SU-DHL-6 (cell line): Measurements from ENCODE around the gene ULK1.
"Not testable (repeated sequence)": the region's sequence is repeated elsewhere in the genome, so short reads cannot be mapped to it uniquely, and the experiment has no call there.

Source experiments
- EZH2phosphoT487 ChIP-seq: fragments of 200-600 bp; sonication (generic), shearing (Covaris generic); conservative IDR thresholded peaks from 2 replicates; pipeline ENCODE4 v1.6.1; 2018; ENCODE audit warnings: mild to moderate bottlenecking, antibody characterized with exemption, low read length, moderate library complexity, mixed read lengths
- TF ChIP-seq, protein P1 (sequence below): fragments of 200-600 bp; sonication (generic); IDR thresholded peaks from one replicate; pipeline ENCODE4 v1.5.1; 2017; ENCODE audit warnings: antibody characterized with exemption, mild to moderate bottlenecking, low read length, moderate library complexity; ENCODE audit not compliant: insufficient read depth, poor library complexity, severe bottlenecking

- TF ChIP-seq, protein P1, sequence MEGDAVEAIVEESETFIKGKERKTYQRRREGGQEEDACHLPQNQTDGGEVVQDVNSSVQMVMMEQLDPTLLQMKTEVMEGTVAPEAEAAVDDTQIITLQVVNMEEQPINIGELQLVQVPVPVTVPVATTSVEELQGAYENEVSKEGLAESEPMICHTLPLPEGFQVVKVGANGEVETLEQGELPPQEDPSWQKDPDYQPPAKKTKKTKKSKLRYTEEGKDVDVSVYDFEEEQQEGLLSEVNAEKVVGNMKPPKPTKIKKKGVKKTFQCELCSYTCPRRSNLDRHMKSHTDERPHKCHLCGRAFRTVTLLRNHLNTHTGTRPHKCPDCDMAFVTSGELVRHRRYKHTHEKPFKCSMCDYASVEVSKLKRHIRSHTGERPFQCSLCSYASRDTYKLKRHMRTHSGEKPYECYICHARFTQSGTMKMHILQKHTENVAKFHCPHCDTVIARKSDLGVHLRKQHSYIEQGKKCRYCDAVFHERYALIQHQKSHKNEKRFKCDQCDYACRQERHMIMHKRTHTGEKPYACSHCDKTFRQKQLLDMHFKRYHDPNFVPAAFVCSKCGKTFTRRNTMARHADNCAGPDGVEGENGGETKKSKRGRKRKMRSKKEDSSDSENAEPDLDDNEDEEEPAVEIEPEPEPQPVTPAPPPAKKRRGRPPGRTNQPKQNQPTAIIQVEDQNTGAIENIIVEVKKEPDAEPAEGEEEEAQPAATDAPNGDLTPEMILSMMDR, result not testable (repeated sequence)
- TF ChIP-seq EZH2phosphoT487, result not testable (repeated sequence)
These were observed 60.0 kb downstream of the ULK1 start for GRCh38 chr12:131954460-131954859.
